NB4 (cell line): ENCODE measurements around the gene CA14.
"Not testable (repeated sequence)": the region's sequence is repeated elsewhere in the genome, so short reads cannot be mapped to it uniquely, and the experiment has no call there.

Experiments used
- POLR2A ChIP-seq: IDR thresholded peaks from 2 replicates; pipeline ENCODE4 v1.6.1; 2011; ENCODE audit warnings: mild to moderate bottlenecking; ENCODE audit not compliant: insufficient read length; ENCODE audit errors: extremely low read depth
- TF ChIP-seq, protein P1 (sequence below): IDR thresholded peaks from one replicate; pipeline ENCODE4 v1.5.1; 2012; ENCODE audit warnings: low read depth, low read length
- TF ChIP-seq, protein P2 (sequence below): IDR thresholded peaks from 2 replicates; pipeline ENCODE4 v1.6.1; 2011; ENCODE audit warnings: low read depth, low read length

DNA sequence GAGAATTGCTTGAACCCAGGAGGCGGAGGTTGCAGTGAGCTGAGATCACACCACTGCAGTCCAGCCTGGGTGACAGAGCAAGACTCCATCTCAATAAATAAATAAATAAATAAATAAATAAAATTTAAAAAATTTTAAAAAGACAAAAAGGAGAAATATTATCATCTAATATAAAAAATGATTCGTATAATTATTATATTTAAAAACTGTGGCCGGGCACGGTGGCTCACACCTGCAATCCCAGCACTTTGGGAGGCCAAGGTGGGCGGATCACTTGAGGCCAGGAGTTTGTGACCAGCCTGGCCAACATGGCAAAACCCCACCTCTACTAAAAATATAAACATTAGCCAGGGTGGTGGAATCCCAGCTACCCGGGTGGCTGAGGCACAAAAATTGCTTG lies 49.1 kb upstream of the CA14 start:
- TF ChIP-seq POLR2A: not testable (repeated sequence)
- TF ChIP-seq, protein P1, sequence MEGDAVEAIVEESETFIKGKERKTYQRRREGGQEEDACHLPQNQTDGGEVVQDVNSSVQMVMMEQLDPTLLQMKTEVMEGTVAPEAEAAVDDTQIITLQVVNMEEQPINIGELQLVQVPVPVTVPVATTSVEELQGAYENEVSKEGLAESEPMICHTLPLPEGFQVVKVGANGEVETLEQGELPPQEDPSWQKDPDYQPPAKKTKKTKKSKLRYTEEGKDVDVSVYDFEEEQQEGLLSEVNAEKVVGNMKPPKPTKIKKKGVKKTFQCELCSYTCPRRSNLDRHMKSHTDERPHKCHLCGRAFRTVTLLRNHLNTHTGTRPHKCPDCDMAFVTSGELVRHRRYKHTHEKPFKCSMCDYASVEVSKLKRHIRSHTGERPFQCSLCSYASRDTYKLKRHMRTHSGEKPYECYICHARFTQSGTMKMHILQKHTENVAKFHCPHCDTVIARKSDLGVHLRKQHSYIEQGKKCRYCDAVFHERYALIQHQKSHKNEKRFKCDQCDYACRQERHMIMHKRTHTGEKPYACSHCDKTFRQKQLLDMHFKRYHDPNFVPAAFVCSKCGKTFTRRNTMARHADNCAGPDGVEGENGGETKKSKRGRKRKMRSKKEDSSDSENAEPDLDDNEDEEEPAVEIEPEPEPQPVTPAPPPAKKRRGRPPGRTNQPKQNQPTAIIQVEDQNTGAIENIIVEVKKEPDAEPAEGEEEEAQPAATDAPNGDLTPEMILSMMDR: not testable (repeated sequence)
- TF ChIP-seq, protein P2, sequence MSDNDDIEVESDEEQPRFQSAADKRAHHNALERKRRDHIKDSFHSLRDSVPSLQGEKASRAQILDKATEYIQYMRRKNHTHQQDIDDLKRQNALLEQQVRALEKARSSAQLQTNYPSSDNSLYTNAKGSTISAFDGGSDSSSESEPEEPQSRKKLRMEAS: not testable (repeated sequence)
